B cell (primary cell): Measurements from ENCODE around the gene QRICH1. TPM values are rescaled to one million over a fixed set of nuclear protein-coding genes. Genes with fewer than 3 reads are reported as not detected.

Source experiments
- ATAC-seq: fragments of 200-7000 bp; cut with Tn5 transposase; one replicate; pipeline ENCODE4 v1.10.0; 2021; ENCODE audit warnings: low read depth, mild to moderate bottlenecking, moderate number of reproducible peaks, moderate library complexity
- CTCF ChIA-PET: fragments of 350-600 bp; sonication (Branson Sonifier 250); formaldehyde crosslinking; loops from one replicate; lab custom pipeline; 2021; ENCODE audit warnings: antibody characterized with exemption, inconsistent platforms; lab: Charles Lee
- POLR2A ChIA-PET: fragments of 350-600 bp; sonication (Branson Sonifier 250); formaldehyde crosslinking; loops from one replicate; lab custom pipeline; 2021; ENCODE audit warnings: antibody characterized with exemption; lab: Charles Lee
- DNase-seq: peaks from one replicate; pipeline ENCODE4 v3.0.0; 2013
- H2AFZ ChIP-seq: 2 replicates; pipeline ENCODE4 v1.6.1; 2012; ENCODE audit warnings: mild to moderate bottlenecking, low read depth, low read length; ENCODE audit not compliant: insufficient read depth, poor library complexity, severe bottlenecking
- H3K27ac ChIP-seq, 2 donors: 1 replicate in 1 of 2; 2 replicates in 1 of 2; pipeline ENCODE4 v1.5.1; 2012 to 2013; ENCODE audit warnings: low read length in 2 of 2, mild to moderate bottlenecking in 2 of 2, moderate library complexity in 1 of 2
- H3K27me3 ChIP-seq, 4 experiments: fragments of 200-600 bp in 1 of 4; sonication (generic) in 1 of 4; replicated peaks in 1 of 4; 1 replicate in 2 of 4; 2 replicates in 2 of 4; pipeline versions ENCODE4 v1.6.1 to v1.7.0; 2013 to 2016; ENCODE audit warnings: low read length in 3 of 4, mild to moderate bottlenecking in 2 of 4, mixed read lengths in 1 of 4, moderate library complexity in 1 of 4; ENCODE audit not compliant: insufficient read depth in 4 of 4, control insufficient read depth in 3 of 4; ENCODE audit errors: control extremely low read depth in 1 of 4
- H3K36me3 ChIP-seq, 2 experiments: replicated peaks in 1 of 2; 1 replicate in 1 of 2; 2 replicates in 1 of 2; pipeline versions ENCODE4 v1.6.1 to v1.7.1; 2013; ENCODE audit warnings: low read length in 1 of 2; ENCODE audit not compliant: insufficient read depth in 2 of 2, control insufficient read depth in 1 of 2; ENCODE audit errors: control extremely low read depth in 1 of 2, extremely low read depth in 1 of 2
- H3K4me1 ChIP-seq, 2 donors: fragments of 200-600 bp in 1 of 2; sonication (generic) in 1 of 2; 1 replicate in 1 of 2; 2 replicates in 1 of 2; pipeline versions ENCODE4 v1.5.1 to v1.6.1; 2013 to 2017; ENCODE audit warnings: low read length in 2 of 2; ENCODE audit not compliant: control insufficient read depth in 2 of 2, insufficient read depth in 2 of 2
- H3K4me2 ChIP-seq: replicated peaks from 2 replicates; pipeline ENCODE3; 2012; ENCODE audit warnings: mild to moderate bottlenecking, low read depth, low read length; ENCODE audit not compliant: poor library complexity, severe bottlenecking
- H3K4me3 ChIP-seq, 5 experiments: fragments of 200-600 bp in 1 of 5; sonication (generic) in 1 of 5; 1 replicate in 3 of 5; 2 replicates in 2 of 5; pipeline versions ENCODE4 v1.5.1 to v1.7.0; 2011 to 2016; ENCODE audit warnings: low read length in 4 of 5, mild to moderate bottlenecking in 4 of 5, low read depth in 2 of 5, control low read depth in 1 of 5, moderate library complexity in 1 of 5; ENCODE audit not compliant: insufficient read depth in 1 of 5; ENCODE audit errors: control extremely low read depth in 1 of 5, extremely low read depth in 1 of 5
- H3K79me2 ChIP-seq: fragments of 200-600 bp; sonication (generic); one replicate; pipeline ENCODE4 v1.6.0; 2016; ENCODE audit warnings: low read length; ENCODE audit not compliant: control insufficient read depth, insufficient read depth
- H3K9ac ChIP-seq: fragments of 200-600 bp; sonication (generic); 2 replicates; pipeline ENCODE4 v1.6.1; 2017; ENCODE audit warnings: mild to moderate bottlenecking, low read length, moderate library complexity
- H3K9me3 ChIP-seq, 3 donors: one replicate each; pipeline versions ENCODE4 v1.6.1 to v1.7.1; 2013; ENCODE audit warnings: low read length in 2 of 3; ENCODE audit not compliant: control insufficient read depth in 2 of 3, insufficient read depth in 1 of 3; ENCODE audit errors: control extremely low read depth in 1 of 3
- H4K20me1 ChIP-seq: 2 replicates; pipeline ENCODE4 v1.6.0; 2012; ENCODE audit warnings: mild to moderate bottlenecking, low read length; ENCODE audit not compliant: insufficient read depth, control insufficient read depth, poor library complexity, severe bottlenecking
- H3K27ac Mint-ChIP-seq: one replicate; pipeline ENCODE4 v1.8.0; 2021; ENCODE audit warnings: mixed read lengths
- H3K27me3 Mint-ChIP-seq: one replicate; pipeline ENCODE4 v1.8.0; 2021; ENCODE audit warnings: mixed read lengths
- H3K4me1 Mint-ChIP-seq: one replicate; pipeline ENCODE4 v1.8.0; 2021; ENCODE audit warnings: mixed read lengths
- H3K4me3 Mint-ChIP-seq: one replicate; pipeline ENCODE4 v1.8.0; 2021; ENCODE audit warnings: mixed read lengths
- H3K9me3 Mint-ChIP-seq: one replicate; pipeline ENCODE4 v1.8.0; 2022; ENCODE audit warnings: mixed read lengths; ENCODE audit not compliant: insufficient read depth
- CTCF ChIP-seq: fragments of 200-600 bp; IDR thresholded peaks from one replicate; pipeline ENCODE4 v1.8.0; 2022; ENCODE audit warnings: antibody characterized with exemption, mild to moderate bottlenecking
- EZH2 ChIP-seq: IDR thresholded peaks from 2 replicates; pipeline ENCODE4 v1.6.1; 2012; ENCODE audit warnings: borderline replicate concordance, low read depth, mild to moderate bottlenecking, moderate library complexity, low read length; ENCODE audit not compliant: insufficient read depth, poor library complexity, severe bottlenecking
- WGBS: methylation state at CpG from one replicate; pipeline ENCODE4 v1.1.5; 2013; ENCODE audit warnings: missing lambda C conversion rate; ENCODE audit not compliant: insufficient coverage; 5-methylcytosine and 5-hydroxymethylcytosine counted together
- intact Hi-C: fragments of 100-400 bp; cut with micrococcal nuclease; formaldehyde crosslinking; loops from one replicate; pipeline ENCODE4 v1.10.0; 2022
- polyA plus RNA-seq: library from polyadenylated mRNA; depleted of rRNA; stranded (reverse); fragments of >200 nt; gene quantifications from 2 replicates; pipeline ENCODE4 v1.2.3, GENCODE V29; 2012
- total RNA-seq, 2 donors: library from RNA; stranded (reverse); fragments of 120-200 nt in 1 of 2; gene quantifications; 1 replicate in 1 of 2; 2 replicates in 1 of 2; pipeline versions ENCODE4 v1.2.3 to v1.2.4, GENCODE V29; 2013 to 2022

The QRICH1 gene
- total and polyA plus RNA-seq, 2 donors (not counting 1 experiment from before 2014, with no cell fraction given) = 179 to 187 TPM

GRCh38 chr3:49100046-49100615 is 6.3 kb upstream of the QRICH1 start:
- Histone ChIP-seq H3K79me2 (peaks cover 24% of the 10 kb centered on the region), H4K20me1 (no peaks in the 10 kb centered on the region), H3K4me3 (no peak overlapping the region), H3K4me1 (peaks cover 11 to 18% of the 10 kb centered on the region in 2 donors), H3K9ac (no peak overlapping the region), H2AFZ (no peak overlapping the region), H3K4me2 (no peak overlapping the region), H3K9me3 (no peaks in the 10 kb centered on the region), H3K27ac (no peak overlapping the region), H3K36me3 (peaks cover 4 to 50% of the 10 kb centered on the region in 2 experiments), H3K27me3 (no peaks in the 10 kb centered on the region)
- WGBS = 99% methylated on average over 8 of the region's 11 CpGs
- intact Hi-C loops = no loop called here
- Mint-ChIP-seq H3K9me3 (no peaks in the 10 kb centered on the region), H3K27me3 (no peaks in the 10 kb centered on the region), H3K4me1 (peaks cover 20% of the 10 kb centered on the region), H3K27ac (no peak overlapping the region), H3K4me3 (no peak overlapping the region)
- ChIA-PET CTCF (interaction anchor here (0.7 kb wide), 1 partner anchor 25 kb away, joined by 3 read pairs; no protein-coding TSS in a partner anchor), POLR2A (no interaction called here)
- ATAC-seq = no peak
- TF ChIP-seq EZH2 (no peak), CTCF (no peak)
- DNase-seq = no peak

GRCh38 chr3:49098910-49099630 is 5.2 kb upstream of the QRICH1 start:
- no peak for ATAC-seq
- Histone ChIP-seq H3K9ac (no peak overlapping the region), H3K4me3 (no peak overlapping the region), H3K9me3 (peaks cover 0 to 2% (median 0%) of the 10 kb centered on the region in 3 donors), H3K27me3 (no peaks in the 10 kb centered on the region), H3K4me2 (no peak overlapping the region), H3K79me2 (peaks cover 13% of the 10 kb centered on the region), H3K36me3 (peaks cover 4 to 50% of the 10 kb centered on the region in 2 experiments), H3K27ac (no peak overlapping the region), H2AFZ (no peak overlapping the region), H4K20me1 (no peaks in the 10 kb centered on the region), H3K4me1 (peaks cover 12 to 20% of the 10 kb centered on the region in 2 donors)
- H3K4me3 Mint-ChIP-seq = no peak overlapping the region
- H3K27ac Mint-ChIP-seq = no peak overlapping the region
- H3K9me3 Mint-ChIP-seq = no peaks in the 10 kb centered on the region
- WGBS = 100% methylated on average over 6 of the region's 13 CpGs
- intact Hi-C loops = no loop called here
- TF ChIP-seq EZH2 (no peak), CTCF (no peak)
- peaks cover 17% of the 10 kb centered on the region for H3K4me1 Mint-ChIP-seq
- POLR2A ChIA-PET = no interaction called here
- CTCF ChIA-PET = interaction anchor here (0.9 kb wide), 1 partner anchor 90 kb away, joined by 3 read pairs; no protein-coding TSS in a partner anchor
- H3K27me3 Mint-ChIP-seq = no peaks in the 10 kb centered on the region
- no peak for DNase-seq
